ENCODE results near the gene CYP39A1. TPM values are rescaled to one million over a fixed set of nuclear protein-coding genes. Genes with fewer than 3 reads are reported as not detected.
A peak's percentile ranks its signal among the peaks of the same experiment; 100 is the strongest.

CYP39A1 gene
- polyA plus RNA-seq, 6 donors from 2014 or later: not detected

DNA sequence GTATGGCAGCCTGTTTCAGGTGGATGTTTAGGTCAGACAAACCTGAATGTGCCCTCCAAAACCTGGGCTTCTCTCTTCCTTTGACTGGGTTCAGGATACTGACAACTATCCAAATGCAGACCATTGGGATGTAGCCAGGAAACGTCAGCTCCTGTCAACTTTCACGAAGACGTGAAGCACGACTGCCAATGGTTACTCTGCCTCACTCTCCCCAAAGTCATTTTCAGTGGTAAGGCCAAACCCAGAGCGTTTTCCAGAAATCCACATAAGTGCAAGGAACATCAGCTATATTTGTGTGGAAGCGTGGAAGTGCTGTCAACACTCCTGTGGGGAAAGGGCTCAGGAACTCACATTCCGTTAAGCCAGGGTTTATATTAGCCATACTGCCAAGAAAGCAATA lies 141.3 kb downstream of the CYP39A1 start:
- no peaks in the 10 kb centered on the region for H3K4me1 Mint-ChIP-seq
- no peaks in the 10 kb centered on the region for H3K36me3 Mint-ChIP-seq
- DNase-seq: no peak
- no peak overlapping the region for H3K27ac Mint-ChIP-seq
- no peak overlapping the region for H3K4me3 Mint-ChIP-seq
- no peaks in the 10 kb centered on the region for H3K27me3 Mint-ChIP-seq
- H3K9me3 Mint-ChIP-seq: no peaks in the 10 kb centered on the region
- ATAC-seq (ENCODE audit: low read depth in 2 of 2): no peak

DNA sequence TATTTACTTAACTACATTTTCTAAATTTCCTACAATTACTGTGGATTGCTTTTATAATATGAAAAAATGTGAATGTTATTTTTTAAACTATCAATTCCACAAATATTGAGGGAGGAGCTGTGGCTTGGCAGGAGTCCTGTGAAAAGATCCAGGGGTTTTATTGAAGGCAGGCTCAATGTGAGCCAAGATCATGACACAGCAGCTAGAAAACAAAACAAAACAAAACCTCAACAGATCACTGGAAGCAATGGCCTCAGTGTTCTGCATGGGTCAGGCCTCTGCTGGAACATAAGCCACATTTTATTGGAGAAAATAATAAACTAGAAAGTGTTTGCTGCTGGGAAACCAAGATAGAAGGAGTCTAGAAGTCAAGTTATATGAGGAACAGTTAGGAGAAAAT lies 142.0 kb downstream of the CYP39A1 start:
- no peaks in the 10 kb centered on the region for H3K36me3 Mint-ChIP-seq
- no peak for ATAC-seq (ENCODE audit: low read depth in 2 of 2)
- no peaks in the 10 kb centered on the region for H3K9me3 Mint-ChIP-seq
- H3K4me3 Mint-ChIP-seq: no peak overlapping the region
- H3K27ac Mint-ChIP-seq: no peak overlapping the region
- no peaks in the 10 kb centered on the region for H3K27me3 Mint-ChIP-seq
- DNase-seq: no peak
- H3K4me1 Mint-ChIP-seq: no peaks in the 10 kb centered on the region

DNA sequence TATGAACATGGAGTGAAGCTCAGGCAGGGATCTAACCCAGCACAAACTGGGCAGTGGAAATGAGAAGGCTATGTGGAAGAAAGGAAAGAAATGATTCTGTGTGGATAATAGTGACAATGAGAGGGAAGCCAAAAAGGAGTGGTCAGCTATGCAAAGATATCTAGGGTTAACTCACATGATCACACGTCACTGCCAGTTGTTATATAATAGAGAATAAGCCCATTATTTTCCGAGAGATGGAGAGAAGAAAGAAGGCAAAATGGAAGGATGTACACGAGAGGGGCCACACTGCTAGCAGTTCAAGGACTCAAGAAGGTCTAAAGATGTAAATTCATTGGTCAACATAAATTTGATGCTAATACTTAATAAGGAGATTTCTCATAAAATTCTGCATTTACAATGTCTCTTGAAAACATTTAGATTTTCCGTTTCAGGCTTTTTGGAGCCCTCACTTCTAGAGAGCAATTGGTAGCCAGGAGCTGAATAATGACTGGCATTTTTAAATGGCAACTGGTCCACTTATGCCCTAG lies 142.6 kb downstream of the CYP39A1 start:
- DNase-seq: no peak
- Mint-ChIP-seq H3K27ac (no peak overlapping the region), H3K4me1 (no peaks in the 10 kb centered on the region), H3K4me3 (no peak overlapping the region), H3K27me3 (no peaks in the 10 kb centered on the region), H3K9me3 (peaks cover 0 to 2% (median 0%) of the 10 kb centered on the region in 7 donors), H3K36me3 (no peaks in the 10 kb centered on the region)
- no peak for ATAC-seq (ENCODE audit: low read depth in 2 of 2)

DNA sequence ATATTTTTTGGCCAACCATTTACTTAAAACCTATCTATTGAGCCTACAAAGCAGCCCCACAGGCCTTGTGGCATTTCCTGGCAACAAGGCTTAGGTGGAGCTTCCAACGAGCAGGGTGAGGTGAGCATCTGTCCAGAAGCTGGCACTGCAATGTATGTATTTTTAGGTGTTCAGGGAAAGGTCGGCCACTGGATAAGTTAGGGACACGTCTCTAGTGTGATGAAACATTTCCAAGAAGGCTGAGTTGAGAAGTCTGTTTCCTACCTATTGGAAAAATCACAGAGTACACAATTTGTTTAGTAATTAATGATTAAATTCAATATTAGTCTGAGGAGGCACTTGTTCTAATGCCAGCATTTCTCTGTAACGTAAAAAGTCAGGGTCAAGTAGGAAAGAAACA lies 143.6 kb downstream of the CYP39A1 start:
- Mint-ChIP-seq H3K36me3 (no peaks in the 10 kb centered on the region), H3K9me3 (peaks cover 0 to 2% (median 0%) of the 10 kb centered on the region in 7 donors), H3K4me3 (no peak overlapping the region), H3K27me3 (no peaks in the 10 kb centered on the region), H3K4me1 (no peaks in the 10 kb centered on the region), H3K27ac (no peak overlapping the region)
- no peak for ATAC-seq (ENCODE audit: low read depth in 2 of 2)
- DNase-seq: no peak

DNA sequence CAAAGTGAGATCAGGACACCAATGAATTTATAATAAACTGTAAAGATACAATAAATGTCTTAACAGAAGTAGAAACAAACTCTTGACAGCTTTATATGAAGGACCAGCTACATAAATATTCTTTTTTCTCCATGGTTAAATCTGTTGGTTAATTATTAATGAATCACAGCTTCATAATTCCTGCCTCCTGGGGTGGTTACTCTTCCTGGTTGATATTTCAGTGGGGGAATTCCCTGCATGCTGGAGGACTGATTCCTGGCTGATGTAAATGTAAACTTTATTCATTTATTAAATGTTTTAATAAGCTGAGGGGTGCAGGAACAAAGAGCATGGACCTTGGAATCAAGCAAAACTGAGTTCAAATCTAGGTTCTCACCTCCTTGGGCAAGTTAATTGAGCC lies 145.2 kb downstream of the CYP39A1 start:
- Mint-ChIP-seq H3K27me3 (no peaks in the 10 kb centered on the region), H3K27ac (no peak overlapping the region), H3K4me3 (no peak overlapping the region), H3K36me3 (no peaks in the 10 kb centered on the region), H3K4me1 (no peaks in the 10 kb centered on the region), H3K9me3 (peaks cover 0 to 2% (median 0%) of the 10 kb centered on the region in 7 donors)
- DNase-seq (no peak), ATAC-seq (ENCODE audit: low read depth in 2 of 2) (no peak)

DNA sequence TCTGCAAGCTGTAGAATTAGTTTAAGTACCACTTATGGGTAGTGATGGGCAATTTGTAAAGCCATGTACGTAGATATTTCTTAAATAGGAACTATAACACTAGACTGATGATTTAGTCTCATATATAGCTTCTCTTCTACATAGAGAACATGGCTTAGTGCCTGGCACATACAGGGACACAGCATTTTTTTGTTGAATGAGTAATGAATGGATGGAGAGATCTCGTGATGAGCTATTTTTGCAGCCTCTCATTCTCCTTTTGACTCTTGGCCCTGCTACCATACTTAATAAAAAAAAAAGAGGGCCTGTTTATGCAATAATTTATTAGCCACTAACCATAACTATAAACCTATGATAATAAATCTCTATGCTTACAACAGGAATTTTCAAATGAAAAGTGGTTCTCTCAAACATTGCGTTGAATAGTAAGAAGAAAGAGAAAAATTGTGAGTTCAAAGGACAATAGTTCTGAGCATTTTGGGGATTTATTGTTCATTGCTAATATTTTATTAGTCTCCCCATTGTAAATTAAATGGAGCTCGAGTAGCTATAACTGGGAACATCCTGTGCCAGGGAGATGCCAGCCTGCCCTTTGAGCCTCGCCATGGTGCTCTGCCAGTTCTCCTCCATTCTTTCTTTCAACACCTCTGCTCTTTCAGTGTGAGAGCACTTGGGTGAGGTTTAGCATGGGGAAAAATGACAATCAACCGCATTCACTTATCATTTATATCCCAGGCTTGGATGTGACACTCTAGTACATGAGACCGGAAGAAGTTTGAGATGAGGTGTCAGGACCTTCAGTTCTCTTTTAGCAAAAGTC lies 146.7 kb downstream of the CYP39A1 start:
- Mint-ChIP-seq H3K4me3 (no peak overlapping the region), H3K9me3 (peaks cover 0 to 2% (median 0%) of the 10 kb centered on the region in 7 donors), H3K27ac (no peak overlapping the region), H3K4me1 (no peaks in the 10 kb centered on the region), H3K36me3 (no peaks in the 10 kb centered on the region), H3K27me3 (peaks cover 4 to 10% (median 9%) of the 10 kb centered on the region in 3 donors)
- DNase-seq (no peak), ATAC-seq (ENCODE audit: low read depth in 2 of 2) (no peak)

DNA sequence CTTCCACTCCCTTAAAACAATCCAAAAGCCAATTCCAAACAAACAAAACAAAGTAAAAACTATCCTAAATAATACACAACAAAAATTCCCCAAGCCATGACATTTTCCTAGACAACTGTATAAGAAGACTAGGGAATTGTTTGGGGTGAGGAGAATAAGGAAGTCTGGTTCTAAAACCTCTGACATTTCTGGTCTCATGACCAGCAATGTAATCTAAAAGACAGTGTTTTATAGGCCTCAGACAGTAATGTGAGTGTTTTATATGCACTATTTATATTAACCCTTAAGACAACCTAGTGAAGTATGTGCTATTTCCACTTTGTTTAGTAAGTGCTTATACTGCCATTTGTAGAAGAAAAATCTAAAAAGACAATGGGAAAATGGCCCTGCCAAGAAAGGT lies 148.4 kb downstream of the CYP39A1 start:
- H3K4me3 Mint-ChIP-seq: no peak overlapping the region
- H3K27ac Mint-ChIP-seq: no peak overlapping the region
- no peaks in the 10 kb centered on the region for H3K4me1 Mint-ChIP-seq
- no peaks in the 10 kb centered on the region for H3K36me3 Mint-ChIP-seq
- ATAC-seq (ENCODE audit: low read depth in 2 of 2): no peak
- no peak for DNase-seq
- H3K9me3 Mint-ChIP-seq: peaks cover 0 to 2% (median 0%) of the 10 kb centered on the region in 7 donors
- H3K27me3 Mint-ChIP-seq: peaks cover 9 to 27% (median 25%) of the 10 kb centered on the region in 3 donors

DNA sequence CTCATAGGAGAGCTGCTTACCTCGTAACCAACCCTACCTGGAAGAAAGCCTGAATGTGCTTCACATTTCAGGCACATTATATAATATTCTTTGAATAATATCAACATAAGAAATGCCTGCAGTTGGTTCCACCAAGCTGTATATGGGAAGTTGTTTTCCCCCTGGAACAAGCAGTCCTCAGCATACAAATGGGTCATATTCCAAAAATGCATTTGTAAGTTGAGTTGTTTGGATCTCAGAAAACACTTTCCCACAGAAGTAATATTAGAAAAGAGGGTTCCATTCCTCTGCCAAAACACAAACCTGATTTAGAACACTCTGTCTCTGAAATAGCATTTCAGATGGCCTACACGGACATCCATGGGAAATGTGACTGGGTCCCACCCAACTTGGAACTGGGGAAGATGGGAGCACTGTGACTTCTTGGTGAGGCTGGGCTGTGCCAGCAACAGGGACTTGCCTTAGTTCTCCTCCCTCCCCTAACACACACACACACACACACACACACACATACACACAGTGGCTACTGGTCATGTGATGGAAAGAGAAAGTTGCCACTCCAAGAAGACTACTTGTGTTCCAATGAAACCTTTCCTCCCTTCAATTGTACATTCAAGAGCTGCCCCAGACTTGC lies 150.0 kb downstream of the CYP39A1 start:
- ATAC-seq (ENCODE audit: low read depth in 2 of 2) (no peak), DNase-seq (no peak)
- Mint-ChIP-seq H3K36me3 (no peaks in the 10 kb centered on the region), H3K4me1 (no peaks in the 10 kb centered on the region), H3K4me3 (no peak overlapping the region), H3K27me3 (peaks cover 13 to 29% (median 26%) of the 10 kb centered on the region in 3 donors), H3K9me3 (peaks cover 0 to 2% (median 0%) of the 10 kb centered on the region in 7 donors), H3K27ac (peak overlapping the region in 1 of 6 donors; percentile 0)

DNA sequence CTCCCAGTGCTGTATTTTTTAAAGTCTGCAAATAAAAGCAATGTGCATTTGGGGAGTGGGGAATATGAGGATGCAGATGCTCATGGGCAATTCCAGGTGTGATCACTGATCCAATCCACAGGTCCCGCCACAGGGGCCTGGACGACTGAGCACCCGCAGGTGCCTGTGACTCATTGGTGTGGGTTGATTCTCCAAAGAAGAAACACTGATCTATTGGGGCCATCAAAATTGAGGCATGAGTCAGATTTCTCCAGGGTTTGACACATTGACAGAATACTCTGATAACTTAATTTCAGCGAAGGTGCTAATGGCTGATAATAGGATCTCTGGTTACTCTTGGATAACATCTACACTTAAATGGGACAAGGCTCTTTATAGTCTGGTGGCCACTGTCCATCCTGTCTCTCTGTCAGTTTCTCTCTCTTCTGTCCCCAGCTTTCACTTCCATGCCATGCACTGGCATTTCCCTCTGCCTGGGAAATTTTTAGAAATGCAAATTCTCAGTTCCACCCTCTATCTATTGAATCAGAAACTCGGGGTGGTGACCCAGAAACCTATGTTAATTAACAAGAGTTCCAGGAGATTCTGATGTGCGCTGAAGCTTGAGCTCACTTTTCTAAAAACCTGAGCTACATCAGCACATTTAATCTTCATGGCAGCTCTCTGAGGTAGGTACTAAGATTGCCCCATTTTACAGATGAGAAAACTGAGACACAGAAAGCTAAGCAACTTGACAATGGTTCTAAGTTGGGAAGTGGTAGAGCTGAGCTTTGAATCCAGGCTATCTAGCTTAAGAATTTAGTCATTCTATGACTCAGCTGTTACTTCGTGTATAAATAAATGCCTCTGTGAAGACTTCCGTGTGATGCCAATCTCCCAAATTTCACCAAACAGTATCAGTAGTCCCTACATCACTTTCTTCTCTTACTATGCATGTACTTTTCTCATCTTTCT lies 151.2 kb downstream of the CYP39A1 start:
- no peaks in the 10 kb centered on the region for H3K36me3 Mint-ChIP-seq
- H3K27me3 Mint-ChIP-seq: peaks cover 21 to 41% (median 34%) of the 10 kb centered on the region in 3 donors
- no peaks in the 10 kb centered on the region for H3K4me1 Mint-ChIP-seq
- no peak for DNase-seq
- no peak overlapping the region for H3K4me3 Mint-ChIP-seq
- no peak overlapping the region for H3K27ac Mint-ChIP-seq
- no peak for ATAC-seq (ENCODE audit: low read depth in 2 of 2)
- peaks cover 0 to 2% (median 0%) of the 10 kb centered on the region in 7 donors for H3K9me3 Mint-ChIP-seq

DNA sequence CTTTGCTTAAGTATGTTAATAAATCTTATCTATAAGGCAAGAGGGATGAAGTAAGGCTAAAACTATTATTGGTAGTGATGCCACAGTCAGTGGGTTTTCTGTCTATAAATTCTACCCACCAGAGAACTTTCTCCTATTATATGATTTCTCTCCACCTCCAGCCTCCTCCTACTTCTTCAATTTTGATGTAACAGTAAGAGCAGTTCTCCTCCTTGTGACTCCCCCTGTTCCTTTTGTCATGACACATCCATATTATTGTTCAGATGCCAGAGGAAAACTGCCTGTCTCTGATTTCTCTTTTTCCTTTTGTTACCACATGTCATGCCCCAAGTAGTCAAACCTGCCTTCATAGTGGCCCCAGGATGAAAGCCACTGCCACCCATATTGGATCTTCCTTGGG lies 152.2 kb downstream of the CYP39A1 start:
- no peak overlapping the region for H3K27ac Mint-ChIP-seq
- no peak for DNase-seq
- no peaks in the 10 kb centered on the region for H3K36me3 Mint-ChIP-seq
- ATAC-seq (ENCODE audit: low read depth in 2 of 2): no peak
- H3K4me3 Mint-ChIP-seq: no peak overlapping the region
- H3K9me3 Mint-ChIP-seq: peaks cover 0 to under 1% (median 0%) of the 10 kb centered on the region in 7 donors
- H3K27me3 Mint-ChIP-seq: peaks cover 28 to 51% (median 43%) of the 10 kb centered on the region in 3 donors
- no peaks in the 10 kb centered on the region for H3K4me1 Mint-ChIP-seq

Other genes starting within 250 kb of the CYP39A1 start
- under 1 TPM in 1 of 6 donors, not detected in 5; 0.20 TPM for gene RCAN2, start 161.4 kb downstream of the CYP39A1 start, polyA plus RNA-seq (ENCODE audit: low read depth in 6 of 6)
- not detected for gene SLC25A27, start 157 bp upstream of the CYP39A1 start, polyA plus RNA-seq (ENCODE audit: low read depth in 6 of 6)
- not detected for gene TDRD6, start 35.1 kb upstream of the CYP39A1 start, polyA plus RNA-seq (ENCODE audit: low read depth in 6 of 6)
- under 1 TPM in 3 of 6 donors, not detected in 3; 0.14 to 0.86 (median 0.27) TPM for gene PLA2G7, start 82.6 kb upstream of the CYP39A1 start, polyA plus RNA-seq (ENCODE audit: low read depth in 6 of 6)
- gene ANKRD66, start 94.1 kb upstream of the CYP39A1 start, polyA plus RNA-seq (ENCODE audit: low read depth in 6 of 6): not detected
- not detected for gene MEP1A, start 140.6 kb upstream of the CYP39A1 start, polyA plus RNA-seq (ENCODE audit: low read depth in 6 of 6)

Data from naive B cell (primary cell).